DOHH2 (cell line): ENCODE data around the gene RPS4Y1.

Experiments used
- H3F3A ChIP-seq: fragments of 200-600 bp; sonication (generic), shearing (Covaris generic); 2 replicates; pipeline ENCODE4 v1.6.0; 2016; ENCODE audit warnings: antibody characterized with exemption, mild to moderate bottlenecking; ENCODE audit not compliant: control insufficient read depth, insufficient read depth
- H3K27ac ChIP-seq: fragments of 200-600 bp; sonication (generic); 2 replicates; pipeline ENCODE4 v1.5.1; 2014; ENCODE audit warnings: low read depth, mild to moderate bottlenecking, low read length, moderate library complexity
- H3K27me3 ChIP-seq: fragments of 200-600 bp; sonication (generic); 2 replicates; pipeline ENCODE4 v1.6.1; 2014; ENCODE audit warnings: mild to moderate bottlenecking, low read length, mixed read lengths; ENCODE audit not compliant: control insufficient read depth
- H3K36me3 ChIP-seq: fragments of 200-600 bp; sonication (generic); 2 replicates; pipeline ENCODE4 v1.6.1; 2014; ENCODE audit warnings: mild to moderate bottlenecking, low read length, moderate library complexity, mixed read lengths; ENCODE audit not compliant: control insufficient read depth
- H3K4me1 ChIP-seq: fragments of 200-600 bp; sonication (generic); 2 replicates; pipeline ENCODE4 v1.6.1; 2014; ENCODE audit warnings: mild to moderate bottlenecking, low read length, mixed read lengths; ENCODE audit not compliant: control insufficient read depth
- H3K4me2 ChIP-seq: fragments of 200-600 bp; sonication (generic); 2 replicates; pipeline ENCODE4 v1.6.0; 2014; ENCODE audit warnings: mild to moderate bottlenecking, low read length, moderate library complexity
- H3K4me3 ChIP-seq: fragments of 200-600 bp; sonication (generic); 2 replicates; pipeline ENCODE4 v1.5.1; 2014; ENCODE audit warnings: mild to moderate bottlenecking, low read length, mixed read lengths
- H3K79me2 ChIP-seq: fragments of 200-600 bp; sonication (generic); 2 replicates; pipeline ENCODE4 v1.6.1; 2014; ENCODE audit warnings: mild to moderate bottlenecking, low read length, mixed read lengths; ENCODE audit not compliant: control insufficient read depth
- H3K9me2 ChIP-seq: fragments of 200-600 bp; sonication (generic); replicated peaks from 2 replicates; pipeline ENCODE4 v1.6.1; 2014; ENCODE audit warnings: mild to moderate bottlenecking, low read length, mixed read lengths; ENCODE audit not compliant: control insufficient read depth
- H3K9me3 ChIP-seq: fragments of 200-600 bp; sonication (generic); 2 replicates; pipeline ENCODE4 v1.6.1; 2014; ENCODE audit warnings: antibody characterized with exemption, low read length, mixed read lengths; ENCODE audit not compliant: control insufficient read depth, insufficient read depth
- H4K20me1 ChIP-seq: fragments of 200-600 bp; sonication (generic); 2 replicates; pipeline ENCODE4 v1.6.0; 2014; ENCODE audit warnings: low read depth, mild to moderate bottlenecking, antibody characterized with exemption, low read length, moderate library complexity; ENCODE audit not compliant: control insufficient read depth, insufficient read depth
- CTCF ChIP-seq: fragments of 200-600 bp; sonication (generic); IDR thresholded peaks from one replicate; pipeline ENCODE4 v1.5.1; 2014; ENCODE audit warnings: antibody characterized with exemption, mild to moderate bottlenecking, low read depth, low read length; ENCODE audit not compliant: poor library complexity, severe bottlenecking
- EZH2phosphoT487 ChIP-seq: fragments of 200-600 bp; sonication (generic); IDR thresholded peaks from 2 replicates; pipeline ENCODE4 v1.6.1; 2017; ENCODE audit warnings: borderline replicate concordance, mild to moderate bottlenecking, antibody characterized with exemption, low read length, moderate library complexity, mixed read lengths

Gene RPS4Y1

GRCh38 chrY:2913066-2913815 is 71.8 kb downstream of the RPS4Y1 start:
- Histone ChIP-seq H3K9me3 (no peaks in the 10 kb centered on the region), H4K20me1 (no peaks in the 10 kb centered on the region), H3K4me1 (peaks cover 13% of the 10 kb centered on the region), H3K27me3 (no peaks in the 10 kb centered on the region), H3K79me2 (no peaks in the 10 kb centered on the region), H3K4me2 (peak overlapping the region; percentile 21), H3K9me2 (no peaks in the 10 kb centered on the region), H3F3A (no peaks in the 10 kb centered on the region), H3K36me3 (no peaks in the 10 kb centered on the region), H3K27ac (no peak overlapping the region), H3K4me3 (no peak overlapping the region)
- TF ChIP-seq EZH2phosphoT487 (no peak), CTCF (peak; percentile 51)
